OCI-LY1 (cell line): ENCODE data around the gene ADAMTS17.

ENCODE experiments used
- EZH2 ChIP-seq: fragments of 200-600 bp; sonication (generic), shearing (Covaris generic); IDR thresholded peaks from 2 replicates; pipeline ENCODE4 v1.8.0; 2017; ENCODE audit warnings: borderline replicate concordance, mixed run types, mild to moderate bottlenecking, antibody characterized with exemption, low read length, moderate library complexity, mixed read lengths
- TF ChIP-seq, protein P1 (sequence below): fragments of 200-600 bp; sonication (generic), shearing (Covaris generic); IDR thresholded peaks from 2 replicates; pipeline ENCODE4 v1.5.1; 2017; ENCODE audit warnings: mild to moderate bottlenecking, antibody characterized with exemption, low read length, moderate library complexity, mixed read lengths

DNA sequence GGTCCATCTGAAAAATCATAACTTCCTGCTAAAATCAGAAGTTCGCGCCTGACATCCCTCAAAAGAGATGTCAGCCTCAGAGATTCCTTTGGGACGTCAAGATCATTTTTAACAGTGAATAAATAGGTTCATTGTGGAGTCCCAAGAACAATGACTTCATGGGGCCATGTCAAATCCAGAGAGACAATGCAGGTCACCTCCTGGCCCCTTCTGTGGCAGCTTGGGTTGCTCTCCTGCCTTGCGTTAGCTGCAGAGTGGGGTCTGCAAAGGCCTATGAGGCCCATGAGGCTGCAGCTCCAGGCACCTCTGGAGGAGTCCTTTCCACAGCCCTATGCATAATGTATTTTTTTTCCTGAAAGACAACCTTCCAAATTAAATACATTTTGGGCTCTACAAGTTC is 282.3 kb downstream of the ADAMTS17 start:
- TF ChIP-seq, protein P1, sequence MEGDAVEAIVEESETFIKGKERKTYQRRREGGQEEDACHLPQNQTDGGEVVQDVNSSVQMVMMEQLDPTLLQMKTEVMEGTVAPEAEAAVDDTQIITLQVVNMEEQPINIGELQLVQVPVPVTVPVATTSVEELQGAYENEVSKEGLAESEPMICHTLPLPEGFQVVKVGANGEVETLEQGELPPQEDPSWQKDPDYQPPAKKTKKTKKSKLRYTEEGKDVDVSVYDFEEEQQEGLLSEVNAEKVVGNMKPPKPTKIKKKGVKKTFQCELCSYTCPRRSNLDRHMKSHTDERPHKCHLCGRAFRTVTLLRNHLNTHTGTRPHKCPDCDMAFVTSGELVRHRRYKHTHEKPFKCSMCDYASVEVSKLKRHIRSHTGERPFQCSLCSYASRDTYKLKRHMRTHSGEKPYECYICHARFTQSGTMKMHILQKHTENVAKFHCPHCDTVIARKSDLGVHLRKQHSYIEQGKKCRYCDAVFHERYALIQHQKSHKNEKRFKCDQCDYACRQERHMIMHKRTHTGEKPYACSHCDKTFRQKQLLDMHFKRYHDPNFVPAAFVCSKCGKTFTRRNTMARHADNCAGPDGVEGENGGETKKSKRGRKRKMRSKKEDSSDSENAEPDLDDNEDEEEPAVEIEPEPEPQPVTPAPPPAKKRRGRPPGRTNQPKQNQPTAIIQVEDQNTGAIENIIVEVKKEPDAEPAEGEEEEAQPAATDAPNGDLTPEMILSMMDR, result no peak
- TF ChIP-seq EZH2, result no peak
